Liver (tissue), 9 donors: ENCODE data around the gene GALNT17. TPM values are rescaled to one million over a fixed set of nuclear protein-coding genes. Genes with fewer than 3 reads are reported as not detected.

ENCODE experiments used
- DNase-seq: peaks from one replicate; pipeline ENCODE4 v3.0.0-alpha.2; 2017; ENCODE audit warnings: low spot score
- H3K27ac ChIP-seq, 2 donors: one replicate each; pipeline ENCODE4 v1.7.0; 2013; ENCODE audit warnings: inconsistent platforms in 2 of 2, low read length in 2 of 2, control low read depth in 1 of 2, low read depth in 1 of 2, mild to moderate bottlenecking in 1 of 2
- H3K27me3 ChIP-seq, 4 donors: one replicate each; pipeline versions ENCODE4 v1.6.1 to v1.7.0; 2013; ENCODE audit warnings: low read length in 3 of 4, inconsistent platforms in 1 of 4, mild to moderate bottlenecking in 1 of 4, moderate library complexity in 1 of 4; ENCODE audit not compliant: control insufficient read depth in 4 of 4, insufficient read depth in 4 of 4
- H3K36me3 ChIP-seq, 4 donors: one replicate each; pipeline versions ENCODE4 v1.6.1 to v1.7.0; 2013; ENCODE audit warnings: low read length in 3 of 4, mild to moderate bottlenecking in 3 of 4, low read depth in 1 of 4, moderate library complexity in 1 of 4; ENCODE audit not compliant: control insufficient read depth in 4 of 4, insufficient read depth in 3 of 4
- H3K4me1 ChIP-seq, 4 donors: one replicate each; pipeline versions ENCODE4 v1.6.1 to v1.7.0; 2013; ENCODE audit warnings: low read length in 3 of 4, mild to moderate bottlenecking in 3 of 4, moderate library complexity in 1 of 4; ENCODE audit not compliant: control insufficient read depth in 4 of 4, insufficient read depth in 4 of 4
- H3K4me3 ChIP-seq, 3 donors: one replicate each; pipeline versions ENCODE4 v1.6.1 to v1.7.0; 2013; ENCODE audit warnings: low read length in 3 of 3, control low read depth in 1 of 3, low read depth in 1 of 3, mild to moderate bottlenecking in 1 of 3
- H3K9ac ChIP-seq, 2 donors: one replicate each; pipeline ENCODE4 v1.7.0; 2013; ENCODE audit warnings: low read length in 2 of 2, mild to moderate bottlenecking in 2 of 2, moderate library complexity in 2 of 2, control low read depth in 1 of 2, low read depth in 1 of 2
- H3K9me3 ChIP-seq, 4 donors: one replicate each; pipeline versions ENCODE4 v1.6.1 to v1.7.0; 2013; ENCODE audit warnings: low read length in 3 of 4; ENCODE audit not compliant: control insufficient read depth in 4 of 4
- ATF3 ChIP-seq: IDR thresholded peaks from 2 replicates; pipeline ENCODE4 v1.6.1; 2016; ENCODE audit warnings: antibody characterized with exemption
- CTCF ChIP-seq: fragments of 150-350 bp; IDR thresholded peaks from 2 replicates; pipeline ENCODE4 v1.5.1; 2017; ENCODE audit warnings: improper control_type of control experiment, low read depth, low read length; ENCODE audit not compliant: missing input control
- FOXA1 ChIP-seq: IDR thresholded peaks from 2 replicates; pipeline ENCODE4 v1.6.1; 2016; ENCODE audit warnings: antibody characterized with exemption
- FOXA2 ChIP-seq: IDR thresholded peaks from 2 replicates; pipeline ENCODE4 v1.6.1; 2016; ENCODE audit warnings: antibody characterized with exemption
- HNF4A ChIP-seq, 2 donors: conservative IDR thresholded peaks; 2 replicates each; pipeline ENCODE4 v1.6.1; 2016; ENCODE audit warnings: antibody characterized with exemption in 2 of 2, mild to moderate bottlenecking in 2 of 2
- HNF4G ChIP-seq: IDR thresholded peaks from 2 replicates; pipeline ENCODE4 v1.6.1; 2016; ENCODE audit warnings: antibody characterized with exemption
- JUND ChIP-seq, 2 donors: IDR thresholded peaks; 2 replicates each; pipeline ENCODE4 v1.6.1; 2016; ENCODE audit warnings: antibody characterized with exemption in 2 of 2
- MAX ChIP-seq: IDR thresholded peaks from 2 replicates; pipeline ENCODE4 v1.6.1; 2016; ENCODE audit warnings: antibody characterized with exemption
- RXRA ChIP-seq, 2 donors: IDR thresholded peaks; 2 replicates each; pipeline ENCODE4 v1.6.1; 2017 to 2018; ENCODE audit warnings: antibody characterized with exemption in 2 of 2, mild to moderate bottlenecking in 1 of 2
- SP1 ChIP-seq: IDR thresholded peaks from 2 replicates; pipeline ENCODE4 v1.6.1; 2018; ENCODE audit warnings: antibody characterized with exemption, mild to moderate bottlenecking
- YY1 ChIP-seq: IDR thresholded peaks from 2 replicates; pipeline ENCODE4 v1.6.1; 2016; ENCODE audit warnings: antibody characterized with exemption, mild to moderate bottlenecking
- ZBTB33 ChIP-seq: IDR thresholded peaks from 2 replicates; pipeline ENCODE4 v1.6.1; 2016; ENCODE audit warnings: antibody characterized with exemption
- WGBS: extraction: QIAGEN DNeasy Blood & Tissue Kit; methylation state at CpG from one replicate; pipeline ENCODE4 v1.1.7; 2013; 5-methylcytosine and 5-hydroxymethylcytosine counted together
- polyA plus RNA-seq, 2 donors: library from polyadenylated mRNA; stranded (reverse) in 1 of 2; unstranded in 1 of 2; fragments of 200-250 nt in 1 of 2; fragments of >200 nt in 1 of 2; fragmentation: Nextera tagmentation in 1 of 2; extraction: Ambion mirVana in 1 of 2; gene quantifications; one replicate each; pipeline versions ENCODE4 v1.2.1 to v1.2.3, GENCODE V29; 2013 to 2015
- total RNA-seq, 2 donors: library from RNA; depleted of rRNA; stranded (reverse); fragments of >200 nt; gene quantifications; one replicate each; pipeline ENCODE4 v1.2.3, GENCODE V29; 2014
- donor health status: healthy.
- donor health status: healthy.
- donor health status: healthy.
- donor health status: healthy.
- donor health status: healthy.

GALNT17 gene
- total and polyA plus RNA-seq, 4 donors = 0.10 to 0.42 (median 0.37) TPM; not detected in 1

- H3K4me3 ChIP-seq = no peak overlapping the region
- H3K9me3 ChIP-seq = peaks cover 0 to 15% (median 7%) of the 10 kb centered on the region in 4 donors
- WGBS = 71% methylated on average over 5 of the region's 5 CpGs
- TF ChIP-seq HNF4G (no peak), CTCF (no peak), RXRA (IDR thresholded peaks at IDR 0.05) (no peak), ZBTB33 (no peak), FOXA1 (no peak), MAX (no peak), FOXA2 (no peak), SP1 (no peak), HNF4A (conservative IDR thresholded peaks at IDR 0.05) (no peak)
- H3K36me3 ChIP-seq = no peaks in the 10 kb centered on the region
- no peaks in the 10 kb centered on the region for H3K4me1 ChIP-seq
- peaks cover 0 to 3% (median 1%) of the 10 kb centered on the region in 4 donors for H3K27me3 ChIP-seq
- no peak overlapping the region for H3K27ac ChIP-seq
- DNase-seq = no peak
- H3K9ac ChIP-seq = no peak overlapping the region
Observed at GRCh38 chr7:71349682-71350481, 217.9 kb downstream of the GALNT17 start.

GRCh38 chr7:71350680-71351079, 218.7 kb downstream of the GALNT17 start:
- Histone ChIP-seq H3K9me3 (peaks cover 0 to 15% (median 7%) of the 10 kb centered on the region in 4 donors), H3K4me1 (no peaks in the 10 kb centered on the region), H3K27me3 (peaks cover 0 to 3% (median 1%) of the 10 kb centered on the region in 4 donors), H3K9ac (no peak overlapping the region), H3K27ac (no peak overlapping the region), H3K4me3 (no peak overlapping the region), H3K36me3 (no peaks in the 10 kb centered on the region)
- DNase-seq = no peak
- TF ChIP-seq MAX (no peak), ZBTB33 (no peak), RXRA (IDR thresholded peaks at IDR 0.05) (no peak), ATF3 (no peak), YY1 (no peak), SP1 (no peak), FOXA2 (no peak), HNF4G (no peak), FOXA1 (no peak), JUND (IDR thresholded peaks at IDR 0.05) (no peak)
- 68% methylated on average over 2 of the region's 2 CpGs for WGBS
